HG03159 (cell line): Measurements from ENCODE around the gene BIN2.

Experiments
- ATAC-seq: cut with Tn5 transposase; IDR thresholded peaks from one replicate; pipeline ENCODE4 v1.9.1; 2021; ENCODE audit warnings: mild to moderate bottlenecking, moderate library complexity; ENCODE audit not compliant: unreplicated experiment

BIN2 gene

GRCh38 chr12:51323966-51324895 lies at the start of gene BIN2:
Gene BIN2 (minus strand): TSS chr12:51324174. CDS start chr12:51324102, 72 bp downstream.
- ATAC-seq, result peak; percentile 60

GRCh38 chr12:51373187-51373586 lies 49.2 kb upstream of the BIN2 start:
- no peak for ATAC-seq

GRCh38 chr12:51372021-51372420 lies 48.0 kb upstream of the BIN2 start:
- no peak for ATAC-seq

GRCh38 chr12:51371295-51371953 lies 47.5 kb upstream of the BIN2 start:
- no peak for ATAC-seq

GRCh38 chr12:51370667-51371066 lies 46.7 kb upstream of the BIN2 start:
- ATAC-seq, result no peak

- peak; percentile 5 for ATAC-seq
Observed at GRCh38 chr12:51369581-51369980, 45.6 kb upstream of the BIN2 start.

- ATAC-seq, result peak; percentile 98
Observed at GRCh38 chr12:51368640-51369517, 44.9 kb upstream of the BIN2 start.

- no peak for ATAC-seq
Observed at GRCh38 chr12:51365276-51365675, 41.3 kb upstream of the BIN2 start.

- no peak for ATAC-seq
Observed at GRCh38 chr12:51364001-51364400, 40.0 kb upstream of the BIN2 start.

- no peak for ATAC-seq
Observed at GRCh38 chr12:51362747-51363342, 38.9 kb upstream of the BIN2 start.

- no peak for ATAC-seq
Observed at GRCh38 chr12:51362307-51362706, 38.3 kb upstream of the BIN2 start.

- no peak for ATAC-seq
Observed at GRCh38 chr12:51361161-51362016, 37.4 kb upstream of the BIN2 start.

GRCh38 chr12:51360315-51360714 lies 36.3 kb upstream of the BIN2 start:
- no peak for ATAC-seq

GRCh38 chr12:51359851-51360250 lies 35.9 kb upstream of the BIN2 start:
- ATAC-seq, result no peak

GRCh38 chr12:51358496-51358895 lies 34.5 kb upstream of the BIN2 start:
- ATAC-seq, result no peak

- ATAC-seq, result no peak
Observed at GRCh38 chr12:51357374-51358047, 33.5 kb upstream of the BIN2 start.

- no peak for ATAC-seq
Observed at GRCh38 chr12:51351913-51352532, 28.0 kb upstream of the BIN2 start.

- ATAC-seq, result no peak
Observed at GRCh38 chr12:51349026-51349425, 25.1 kb upstream of the BIN2 start.

- no peak for ATAC-seq
Observed at GRCh38 chr12:51348116-51348515, 24.1 kb upstream of the BIN2 start.
